CD4-positive, alpha-beta T cell (primary cell): ENCODE results near the gene PPP1R2. TPM values are rescaled to one million over a fixed set of nuclear protein-coding genes. Genes with fewer than 3 reads are reported as not detected.

Experiments used
- ATAC-seq: fragments of 200-7000 bp; cut with Tn5 transposase; one replicate; pipeline ENCODE4 v1.10.0; 2022; ENCODE audit warnings: mild to moderate bottlenecking; ENCODE audit not compliant: poor library complexity
- CTCF ChIA-PET: fragments of 350-600 bp; sonication (Branson Sonifier 250); formaldehyde crosslinking; loops from one replicate; lab custom pipeline; 2021; ENCODE audit warnings: antibody characterized with exemption, inconsistent platforms; lab: Charles Lee
- POLR2A ChIA-PET: fragments of 350-600 bp; sonication (Branson Sonifier 250); formaldehyde crosslinking; loops from one replicate; lab custom pipeline; 2021; ENCODE audit warnings: antibody characterized with exemption, inconsistent platforms; lab: Charles Lee
- DNase-seq, 14 experiments: peaks; one replicate each; pipeline ENCODE4 v3.0.0-alpha.2; 2013 to 2020; ENCODE audit warnings: mixed read lengths in 2 of 14
- H3K27ac ChIP-seq, 2 donors: one replicate each; pipeline versions ENCODE4 v1.5.1 to v1.7.0; 2013; ENCODE audit warnings: low read length in 2 of 2, low read depth in 1 of 2, mild to moderate bottlenecking in 1 of 2
- H3K27me3 ChIP-seq, 2 experiments: 1 replicate in 1 of 2; 2 replicates in 1 of 2; pipeline versions ENCODE4 v1.6.1 to v1.7.0; 2013; ENCODE audit warnings: low read length in 2 of 2, control low read depth in 1 of 2, mild to moderate bottlenecking in 1 of 2, moderate library complexity in 1 of 2; ENCODE audit not compliant: insufficient read depth in 2 of 2, control insufficient read depth in 1 of 2
- H3K36me3 ChIP-seq: one replicate; pipeline ENCODE4 v1.6.1; 2013; ENCODE audit warnings: low read length, control low read depth; ENCODE audit not compliant: insufficient read depth
- H3K4me1 ChIP-seq: one replicate; pipeline ENCODE4 v1.6.1; 2013; ENCODE audit warnings: low read length, control low read depth; ENCODE audit not compliant: insufficient read depth
- H3K4me3 ChIP-seq: one replicate; pipeline ENCODE4 v1.5.1; 2013; ENCODE audit warnings: mild to moderate bottlenecking, low read length, moderate library complexity
- H3K9me3 ChIP-seq, 2 experiments: 1 replicate in 1 of 2; 2 replicates in 1 of 2; pipeline versions ENCODE4 v1.6.1 to v1.7.0; 2013; ENCODE audit warnings: low read length in 2 of 2, mild to moderate bottlenecking in 2 of 2, control low read depth in 1 of 2, moderate library complexity in 1 of 2; ENCODE audit not compliant: control insufficient read depth in 1 of 2, insufficient read depth in 1 of 2
- H3K27ac Mint-ChIP-seq: one replicate; pipeline ENCODE4 v1.8.0; 2020; ENCODE audit warnings: mixed read lengths
- H3K27me3 Mint-ChIP-seq: one replicate; pipeline ENCODE4 v1.8.0; 2021; ENCODE audit warnings: mixed read lengths
- H3K36me3 Mint-ChIP-seq: one replicate; pipeline ENCODE4 v1.8.0; 2021; ENCODE audit warnings: low read depth, mixed read lengths
- H3K4me1 Mint-ChIP-seq: one replicate; pipeline ENCODE4 v1.8.0; 2021; ENCODE audit warnings: low read depth, mixed read lengths
- H3K4me3 Mint-ChIP-seq: one replicate; pipeline ENCODE4 v1.8.0; 2020; ENCODE audit warnings: mild to moderate bottlenecking, mixed read lengths
- H3K9me3 Mint-ChIP-seq: one replicate; pipeline ENCODE4 v1.8.0; 2020; ENCODE audit warnings: mixed read lengths
- CTCF ChIP-seq: fragments of 200-600 bp; IDR thresholded peaks from one replicate; pipeline ENCODE4 v1.8.0; 2022; ENCODE audit warnings: antibody characterized with exemption, mild to moderate bottlenecking
- intact Hi-C, 2 experiments: fragments of 100-400 bp; cut with DNase I in 1 of 2; cut with micrococcal nuclease in 1 of 2; formaldehyde crosslinking; loops; one replicate each; pipeline versions ENCODE4 v1.15.1 to v1.9.0; 2023 to 2025; cut with DNase I, micrococcal nuclease
- total RNA-seq, 174 experiments: library from RNA in 2 of 174; stranded (reverse) in 2 of 174; gene quantifications; one replicate each; pipeline ENCODE4 v1.2.3 and lab custom pipeline; 2021 to 2026

Gene PPP1R2
- total RNA-seq, 2 experiments from 2014 or later, result 205 to 210 TPM

GRCh38 chr3:195537995-195538394, 5.1 kb downstream of the PPP1R2 start:
- peak overlapping the region in 1 of 2 donors; percentile 1 for H3K27ac ChIP-seq
- no peak for TF ChIP-seq CTCF
- DNase-seq (peak in 6 of 14 experiments; percentile 31 to 80 (median 64)), ATAC-seq (peak; percentile 64)
- Mint-ChIP-seq H3K9me3 (no peaks in the 10 kb centered on the region), H3K4me1 (peaks cover 71% of the 10 kb centered on the region), H3K27me3 (no peaks in the 10 kb centered on the region), H3K27ac (peak overlapping the region; percentile 71), H3K36me3 (peaks cover 79% of the 10 kb centered on the region), H3K4me3 (peak overlapping the region; percentile 88)
- intact Hi-C loops, result loop anchor here in 1 of 2 experiments (2.0 kb wide), 1 partner anchor 13 kb away; no protein-coding TSS in a partner anchor
- H3K9me3 ChIP-seq, result no peaks in the 10 kb centered on the region
- CTCF ChIA-PET, result interaction anchor here (0.6 to 1.5 kb wide), 5 partner anchors 8 to 1404 kb away, joined by 3 to 5 read pairs (median 4); no protein-coding TSS in a partner anchor
- peaks cover 46% of the 10 kb centered on the region for H3K4me1 ChIP-seq
- peak overlapping the region; percentile 70 for H3K4me3 ChIP-seq
- peaks cover 9% of the 10 kb centered on the region for H3K36me3 ChIP-seq
- POLR2A ChIA-PET, result interaction anchor here (0.7 to 9.4 kb wide), 7 partner anchors 8 to 358 kb away, joined by 3 to 202 read pairs (median 4); partner anchors contain the start of gene ACAP2
- no peaks in the 10 kb centered on the region for H3K27me3 ChIP-seq

- peaks cover 78% of the 10 kb centered on the region for H3K36me3 Mint-ChIP-seq
- no peak for TF ChIP-seq CTCF
- H3K27me3 Mint-ChIP-seq, result no peaks in the 10 kb centered on the region
- peak overlapping the region in 1 of 2 donors; percentile 13 for H3K27ac ChIP-seq
- peak overlapping the region; percentile 62 for H3K27ac Mint-ChIP-seq
- no peaks in the 10 kb centered on the region for H3K27me3 ChIP-seq
- no peaks in the 10 kb centered on the region for H3K9me3 Mint-ChIP-seq
- peaks cover 65% of the 10 kb centered on the region for H3K4me1 ChIP-seq
- H3K36me3 ChIP-seq, result peaks cover 23% of the 10 kb centered on the region
- intact Hi-C loops, result no loop called here
- H3K9me3 ChIP-seq, result no peaks in the 10 kb centered on the region
- CTCF ChIA-PET, result interaction anchor here (1.8 kb wide), 1 partner anchor 264 kb away, joined by 5 read pairs; the partner anchor contains the start of gene XXYLT1
- ATAC-seq (no peak), DNase-seq (no peak)
- POLR2A ChIA-PET, result interaction anchor here (1.2 to 3.4 kb wide), 4 partner anchors 7 to 21 kb away, joined by 3 to 28 read pairs (median 6); partner anchors contain the start of gene PPP1R2
- H3K4me1 Mint-ChIP-seq, result peaks cover 87% of the 10 kb centered on the region
- H3K4me3 Mint-ChIP-seq, result peak overlapping the region; percentile 79
- no peak overlapping the region for H3K4me3 ChIP-seq
Measured at GRCh38 chr3:195535293-195535692, 7.8 kb downstream of the PPP1R2 start.

- H3K27me3 ChIP-seq, result no peaks in the 10 kb centered on the region
- no peak for TF ChIP-seq CTCF
- Mint-ChIP-seq H3K36me3 (peaks cover 79% of the 10 kb centered on the region), H3K27me3 (no peaks in the 10 kb centered on the region), H3K4me1 (peaks cover 82% of the 10 kb centered on the region), H3K27ac (peak overlapping the region; percentile 62), H3K4me3 (peak overlapping the region; percentile 56), H3K9me3 (no peaks in the 10 kb centered on the region)
- H3K9me3 ChIP-seq, result no peaks in the 10 kb centered on the region
- no peak overlapping the region for H3K4me3 ChIP-seq
- POLR2A ChIA-PET, result interaction anchor here (0.7 to 3.4 kb wide), 5 partner anchors 10 to 262 kb away, joined by 3 to 28 read pairs (median 5); partner anchors contain the start of genes ACAP2, PPP1R2 and XXYLT1
- peaks cover 54% of the 10 kb centered on the region for H3K4me1 ChIP-seq
- peaks cover 41% of the 10 kb centered on the region for H3K36me3 ChIP-seq
- no peak for ATAC-seq
- H3K27ac ChIP-seq, result no peak overlapping the region
- intact Hi-C loops, result no loop called here
- no peak for DNase-seq
- CTCF ChIA-PET, result interaction anchor here (1.0 to 1.7 kb wide), 2 partner anchors 10 to 262 kb away, joined by 5 read pairs; partner anchors contain the start of genes PPP1R2 and XXYLT1
Measured at GRCh38 chr3:195532834-195533233, 10.3 kb downstream of the PPP1R2 start.
